HL-60 (cell line): ENCODE measurements around the gene PRRG1.

Experiments
- DNase-seq, 2 experiments: peaks; one replicate each; pipeline ENCODE4 v3.0.0-alpha.2; 2010 to 2020; ENCODE audit warnings: low read depth in 1 of 2, low spot score in 1 of 2
- H3K27ac ChIP-seq: fragments of 250-450 bp; sonication (Bioruptor Pico); replicated peaks from 2 replicates; pipeline ENCODE4 v1.5.1; 2020; ENCODE audit warnings: mild to moderate bottlenecking, moderate library complexity
- H3K27me3 ChIP-seq: fragments of 250-450 bp; sonication (Bioruptor Pico); 2 replicates; pipeline ENCODE4 v1.5.1; 2021; ENCODE audit warnings: mild to moderate bottlenecking, moderate library complexity; ENCODE audit not compliant: insufficient read depth, poor library complexity, severe bottlenecking
- H3K4me3 ChIP-seq: replicated peaks from 2 replicates; pipeline ENCODE4 v1.5.1; 2011; ENCODE audit warnings: mild to moderate bottlenecking, control low read depth, low read length; ENCODE audit not compliant: insufficient read depth
- CTCF ChIP-seq: IDR thresholded peaks from one replicate; pipeline ENCODE4 v1.5.1; 2011; ENCODE audit warnings: low read length, control low read depth, inconsistent platforms; ENCODE audit not compliant: insufficient read depth
- GABPA ChIP-seq: IDR thresholded peaks from 2 replicates; pipeline ENCODE4 v1.6.1; 2012; ENCODE audit warnings: low read depth
- POLR2AphosphoS5 ChIP-seq: IDR thresholded peaks from 2 replicates; pipeline ENCODE4 v1.6.1; 2012; ENCODE audit warnings: low read depth
- REST ChIP-seq: IDR thresholded peaks from 2 replicates; pipeline ENCODE4 v1.6.1; 2012; ENCODE audit warnings: low read depth; ENCODE audit not compliant: insufficient replicate concordance
- SPI1 ChIP-seq: IDR thresholded peaks from 2 replicates; pipeline ENCODE4 v1.6.1; 2012; ENCODE audit warnings: low read depth, mild to moderate bottlenecking, borderline replicate concordance

PRRG1 gene

GRCh38 chrX:37353646-37354045 is 4.5 kb downstream of the PRRG1 start:
- peaks cover 8% of the 10 kb centered on the region for H3K27me3 ChIP-seq
- H3K27ac ChIP-seq, result no peak overlapping the region
- no peak for TF ChIP-seq GABPA
- TF ChIP-seq REST, result no peak
- TF ChIP-seq CTCF, result no peak
- no peak for TF ChIP-seq SPI1
- TF ChIP-seq POLR2AphosphoS5, result no peak
- no peak overlapping the region for H3K4me3 ChIP-seq
- no peak for DNase-seq

GRCh38 chrX:37357436-37357835 is 8.3 kb downstream of the PRRG1 start:
- TF ChIP-seq SPI1 (no peak), CTCF (no peak), POLR2AphosphoS5 (no peak), GABPA (no peak), REST (no peak)
- Histone ChIP-seq H3K27me3 (peaks cover 3% of the 10 kb centered on the region), H3K27ac (no peak overlapping the region), H3K4me3 (no peak overlapping the region)
- DNase-seq, result no peak

- no peaks in the 10 kb centered on the region for H3K27me3 ChIP-seq
- H3K4me3 ChIP-seq, result no peak overlapping the region
- TF ChIP-seq CTCF, result no peak
- TF ChIP-seq REST, result no peak
- TF ChIP-seq GABPA, result no peak
- no peak for TF ChIP-seq SPI1
- no peak for TF ChIP-seq POLR2AphosphoS5
- DNase-seq, result no peak
- H3K27ac ChIP-seq, result no peak overlapping the region
These were observed 12.4 kb downstream of the PRRG1 start for GRCh38 chrX:37361596-37361995.
